Activated CD4-positive, CD25-positive, alpha-beta regulatory T cell treated with anti-CD3 and anti-CD28 coated beads, Interleukin-2, amount 50 U/mL, for 72 hours (primary cell): Measurements from ENCODE around the gene CPHXL.

Source experiments
- DNase-seq: peaks from one replicate; pipeline ENCODE4 v3.0.0; 2021

Gene CPHXL

DNA sequence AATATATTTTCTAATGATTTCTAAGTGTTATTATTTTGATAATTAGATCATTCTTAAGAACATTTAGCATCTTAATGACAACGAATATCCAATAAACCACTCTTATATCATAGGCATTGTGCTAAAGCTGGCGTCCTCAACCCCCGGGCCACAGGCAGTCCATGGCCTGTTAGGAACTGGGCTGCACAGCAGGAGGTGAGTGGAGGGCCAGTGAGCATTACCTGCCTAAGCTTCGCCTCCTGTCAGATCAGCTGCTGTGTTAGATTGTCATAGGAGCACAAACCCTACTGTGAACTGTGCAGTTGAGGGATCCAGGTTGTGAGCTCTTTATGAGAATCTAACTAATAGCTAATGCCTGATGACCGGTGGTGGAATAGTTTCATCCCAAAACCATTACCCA is 28.7 kb downstream of the CPHXL start:
- no peak for DNase-seq

DNA sequence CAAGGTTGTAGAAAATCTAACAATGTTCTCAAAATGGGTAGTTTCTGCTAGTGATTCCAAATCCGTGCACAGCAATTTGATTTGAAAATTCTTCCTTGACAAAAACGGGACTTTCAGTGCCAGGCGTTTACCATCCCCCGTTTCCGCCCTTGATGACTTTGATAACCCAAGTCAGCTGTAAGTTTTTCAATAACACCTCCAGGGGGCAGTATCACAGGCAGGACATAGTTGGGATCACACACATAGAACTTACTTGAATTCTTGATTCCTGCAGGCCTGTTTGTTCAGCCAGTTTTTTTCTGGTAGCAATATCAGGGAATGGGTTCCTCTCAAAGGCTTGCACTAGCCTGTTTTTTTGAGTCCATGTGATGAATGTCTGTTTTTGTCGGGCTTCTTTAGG is 30.6 kb downstream of the CPHXL start:
- no peak for DNase-seq

DNA sequence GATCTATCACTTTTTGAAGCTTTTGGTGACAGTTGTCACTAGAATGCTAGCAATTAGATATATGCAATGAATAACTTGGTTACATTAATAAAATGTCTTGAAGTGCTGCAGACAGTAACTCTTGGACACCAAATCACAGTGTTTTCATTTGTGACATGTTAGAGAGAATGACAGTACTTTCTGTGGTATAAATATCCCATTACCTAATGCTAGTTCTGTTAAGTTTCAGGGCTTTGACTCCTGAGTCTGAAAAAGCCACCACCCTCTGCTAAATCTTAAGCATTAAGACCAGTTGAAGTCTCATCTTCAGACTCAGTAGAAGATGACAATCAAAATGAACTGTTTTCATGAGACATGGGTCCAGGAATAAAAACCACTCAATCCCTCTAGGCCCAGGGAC is 38.9 kb downstream of the CPHXL start:
- DNase-seq = no peak

DNA sequence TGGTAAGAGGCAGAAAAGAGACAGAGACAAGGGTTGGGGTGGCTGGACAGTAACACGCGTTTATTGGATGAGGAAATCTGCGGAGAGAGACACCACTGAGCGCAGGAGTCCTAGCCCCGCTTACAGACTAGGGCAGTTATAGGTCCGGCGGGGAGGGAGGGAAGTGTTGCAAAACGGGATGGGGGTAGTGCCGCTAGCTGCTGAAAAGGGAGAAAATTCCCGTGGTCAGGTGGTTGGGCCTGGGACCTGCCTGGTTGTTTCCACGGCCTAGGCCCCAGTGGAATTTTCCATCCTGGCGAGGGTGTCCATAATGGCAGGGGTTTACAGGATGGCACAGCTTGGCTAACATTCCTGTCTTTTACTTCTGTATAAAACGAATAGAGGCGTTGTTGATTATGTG is 44.0 kb downstream of the CPHXL start:
- DNase-seq = no peak

DNA sequence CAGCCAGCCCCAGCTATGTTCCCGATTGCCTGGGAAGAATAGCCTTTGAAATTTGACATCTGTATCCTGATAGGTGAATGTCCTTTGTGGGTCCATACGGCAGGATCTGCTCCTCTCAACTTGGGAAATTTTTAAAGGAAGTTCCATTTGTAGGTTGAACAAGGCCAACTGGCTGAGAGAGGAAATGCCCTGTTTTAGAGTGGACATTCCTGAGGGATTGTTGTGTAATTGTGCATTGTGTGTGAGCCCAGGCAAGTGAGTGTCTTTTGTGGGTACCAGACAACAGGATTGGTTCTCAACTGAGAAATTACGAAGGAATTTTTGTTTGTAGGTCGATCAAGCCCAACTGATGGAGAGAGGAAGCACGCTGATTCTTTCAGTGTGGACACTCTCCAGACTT is 46.9 kb downstream of the CPHXL start:
- no peak for DNase-seq

DNA sequence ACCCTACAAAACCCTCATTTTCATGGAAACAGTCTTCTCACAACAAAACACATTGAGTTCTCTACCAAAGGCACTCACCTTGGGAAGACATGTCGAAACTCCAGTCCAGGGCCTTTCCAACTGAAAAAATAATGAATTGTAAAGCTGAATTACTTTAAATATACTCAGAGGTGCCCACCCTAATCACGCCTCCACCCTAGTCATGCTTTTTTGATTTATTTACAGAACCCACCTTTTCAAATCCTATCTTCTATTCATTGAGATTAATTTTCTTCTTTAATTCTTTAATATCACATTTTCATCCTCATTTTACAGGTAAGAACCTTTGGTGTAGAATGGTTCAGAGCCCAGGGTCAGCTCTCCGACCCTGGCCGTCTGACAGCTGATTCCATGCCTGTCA is 49.4 kb downstream of the CPHXL start, which contains the start of gene CPHXL2:
TSS of gene CPHXL2 (minus strand) at position 101 of the 400 bp plus-strand sequence. CDS start at position 91, 10 bp downstream.
- no peak for DNase-seq

DNA sequence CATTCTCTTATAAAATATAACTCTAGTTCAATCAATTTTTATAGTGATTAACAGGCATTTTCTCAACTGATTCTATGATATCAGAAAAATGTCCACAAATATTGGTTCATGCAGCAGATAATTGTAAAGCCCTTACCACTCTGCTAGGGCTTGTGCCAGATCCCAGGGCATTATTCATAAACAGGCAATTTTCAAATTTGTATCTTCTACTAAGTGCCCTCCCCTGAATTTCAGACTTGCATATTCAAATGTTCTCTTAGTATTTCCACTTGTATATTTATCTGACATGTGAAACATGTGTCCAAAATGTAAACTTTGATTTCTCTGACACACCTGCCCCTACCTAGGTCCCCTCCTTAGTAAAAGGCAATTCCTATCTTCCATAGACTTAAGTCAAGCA is 58.8 kb downstream of the CPHXL start:
- DNase-seq = no peak
